Measurements from ENCODE around the gene PCSK2.

PCSK2 gene

GRCh38 chr20:17314264-17314663, 87.4 kb downstream of the PCSK2 start:
- Histone ChIP-seq H3K4me1 (ENCODE audit: control insufficient read depth, insufficient read depth, low read length) (no peaks in the 10 kb centered on the region), H3K9ac (ENCODE audit: low read depth, low read length) (no peak overlapping the region), H3K36me3 (ENCODE audit: control insufficient read depth, insufficient read depth, low read length) (no peaks in the 10 kb centered on the region), H3K9me3 (ENCODE audit: control insufficient read depth, insufficient read depth, low read length) (no peaks in the 10 kb centered on the region), H3K27me3 (ENCODE audit: control insufficient read depth, insufficient read depth, low read length) (no peaks in the 10 kb centered on the region), H3K4me3 (ENCODE audit: low read depth, low read length) (no peak overlapping the region)

GRCh38 chr20:17315407-17316231, 88.8 kb downstream of the PCSK2 start:
- Histone ChIP-seq H3K4me3 (ENCODE audit: low read depth, low read length) (peak overlapping the region; percentile 30), H3K9me3 (ENCODE audit: control insufficient read depth, insufficient read depth, low read length) (no peaks in the 10 kb centered on the region), H3K36me3 (ENCODE audit: control insufficient read depth, insufficient read depth, low read length) (no peaks in the 10 kb centered on the region), H3K9ac (ENCODE audit: low read depth, low read length) (no peak overlapping the region), H3K4me1 (ENCODE audit: control insufficient read depth, insufficient read depth, low read length) (no peaks in the 10 kb centered on the region), H3K27me3 (ENCODE audit: control insufficient read depth, insufficient read depth, low read length) (no peaks in the 10 kb centered on the region)

GRCh38 chr20:17316316-17317038, 89.6 kb downstream of the PCSK2 start:
- Histone ChIP-seq H3K27me3 (ENCODE audit: control insufficient read depth, insufficient read depth, low read length) (no peaks in the 10 kb centered on the region), H3K9me3 (ENCODE audit: control insufficient read depth, insufficient read depth, low read length) (no peaks in the 10 kb centered on the region), H3K9ac (ENCODE audit: low read depth, low read length) (no peak overlapping the region), H3K36me3 (ENCODE audit: control insufficient read depth, insufficient read depth, low read length) (no peaks in the 10 kb centered on the region), H3K4me1 (ENCODE audit: control insufficient read depth, insufficient read depth, low read length) (no peaks in the 10 kb centered on the region), H3K4me3 (ENCODE audit: low read depth, low read length) (no peak overlapping the region)

DNA sequence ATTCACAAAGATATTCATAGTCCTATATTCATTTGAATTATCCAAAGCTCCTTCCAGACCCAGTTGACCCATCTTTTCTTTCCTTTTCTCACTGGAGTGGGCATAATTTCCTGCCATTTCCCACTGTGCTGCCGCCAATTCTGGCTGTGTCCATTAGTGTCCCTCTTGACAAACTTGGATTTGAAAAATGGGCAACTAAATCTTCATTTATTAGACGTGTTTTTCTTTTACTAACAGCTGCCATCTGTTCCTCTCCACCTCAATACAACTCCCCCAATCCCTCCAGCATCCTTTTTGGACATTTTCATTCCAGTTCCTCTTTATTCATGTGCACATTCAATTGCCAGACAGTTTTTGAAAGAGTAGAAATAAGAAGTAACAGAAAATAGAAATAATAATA, 90.5 kb downstream of the PCSK2 start:
- Histone ChIP-seq H3K4me3 (ENCODE audit: low read depth, low read length) (no peak overlapping the region), H3K27me3 (ENCODE audit: control insufficient read depth, insufficient read depth, low read length) (no peaks in the 10 kb centered on the region), H3K4me1 (ENCODE audit: control insufficient read depth, insufficient read depth, low read length) (no peaks in the 10 kb centered on the region), H3K9ac (ENCODE audit: low read depth, low read length) (no peak overlapping the region), H3K36me3 (ENCODE audit: control insufficient read depth, insufficient read depth, low read length) (no peaks in the 10 kb centered on the region), H3K9me3 (ENCODE audit: control insufficient read depth, insufficient read depth, low read length) (no peaks in the 10 kb centered on the region)

- Histone ChIP-seq H3K27me3 (ENCODE audit: control insufficient read depth, insufficient read depth, low read length) (no peaks in the 10 kb centered on the region), H3K4me3 (ENCODE audit: low read depth, low read length) (no peak overlapping the region), H3K9ac (ENCODE audit: low read depth, low read length) (no peak overlapping the region), H3K36me3 (ENCODE audit: control insufficient read depth, insufficient read depth, low read length) (no peaks in the 10 kb centered on the region), H3K4me1 (ENCODE audit: control insufficient read depth, insufficient read depth, low read length) (no peaks in the 10 kb centered on the region), H3K9me3 (ENCODE audit: control insufficient read depth, insufficient read depth, low read length) (no peaks in the 10 kb centered on the region)
Measured at GRCh38 chr20:17320456-17320855, 93.6 kb downstream of the PCSK2 start.

GRCh38 chr20:17326096-17326495, 99.3 kb downstream of the PCSK2 start:
- H3K4me1 ChIP-seq (ENCODE audit: control insufficient read depth, insufficient read depth, low read length), result no peaks in the 10 kb centered on the region
- no peaks in the 10 kb centered on the region for H3K36me3 ChIP-seq (ENCODE audit: control insufficient read depth, insufficient read depth, low read length)
- no peaks in the 10 kb centered on the region for H3K9me3 ChIP-seq (ENCODE audit: control insufficient read depth, insufficient read depth, low read length)
- H3K27me3 ChIP-seq (ENCODE audit: control insufficient read depth, insufficient read depth, low read length), result no peaks in the 10 kb centered on the region
- H3K9ac ChIP-seq (ENCODE audit: low read depth, low read length), result no peak overlapping the region
- no peak overlapping the region for H3K4me3 ChIP-seq (ENCODE audit: low read depth, low read length)

DNA sequence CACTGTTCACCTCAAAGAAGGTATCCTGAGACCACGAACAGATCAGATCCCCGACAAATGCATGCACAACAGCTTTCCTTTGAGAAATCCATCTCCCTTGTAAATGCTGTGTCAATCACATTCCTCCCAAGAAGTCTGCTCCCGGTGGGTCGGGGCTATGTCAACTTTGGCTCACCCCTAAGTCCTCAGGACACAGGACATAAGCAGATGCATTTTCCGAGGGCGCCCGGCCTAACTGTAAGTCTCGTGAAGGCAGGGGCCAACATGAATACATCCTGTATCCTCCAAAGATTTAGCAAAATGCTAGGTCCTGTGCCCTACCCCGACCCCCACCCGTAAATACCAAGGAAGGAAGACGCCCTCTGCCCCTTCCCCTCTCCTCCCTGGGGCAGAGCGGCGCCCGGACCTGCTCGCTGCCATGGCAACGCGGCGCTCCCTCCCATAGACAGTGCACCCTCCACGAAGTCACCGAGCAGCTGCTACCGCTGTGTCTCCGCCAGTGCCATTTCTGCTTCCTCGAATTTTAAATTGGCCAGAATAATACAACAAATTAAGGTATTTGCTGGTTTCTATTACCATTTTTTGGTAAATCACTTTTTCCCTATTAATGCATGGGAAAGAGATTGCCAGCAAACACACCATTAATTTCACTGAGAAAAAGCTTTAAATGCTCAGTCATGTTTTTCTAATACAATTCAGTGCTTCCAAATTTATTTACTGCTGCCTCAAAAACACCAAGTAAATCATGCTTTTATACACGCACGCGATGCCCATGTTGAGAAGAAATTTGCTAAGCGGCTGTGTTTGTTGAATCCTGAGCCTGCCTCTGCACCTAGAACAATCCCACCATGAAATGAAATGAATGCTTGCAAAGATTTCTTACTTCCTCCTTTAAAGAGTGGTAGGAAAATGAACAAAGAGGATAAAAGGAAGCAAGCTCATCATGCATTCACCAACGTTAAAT, 100.6 kb downstream of the PCSK2 start:
- Histone ChIP-seq H3K4me3 (ENCODE audit: low read depth, low read length) (no peak overlapping the region), H3K9me3 (ENCODE audit: control insufficient read depth, insufficient read depth, low read length) (no peaks in the 10 kb centered on the region), H3K27me3 (ENCODE audit: control insufficient read depth, insufficient read depth, low read length) (no peaks in the 10 kb centered on the region), H3K36me3 (ENCODE audit: control insufficient read depth, insufficient read depth, low read length) (no peaks in the 10 kb centered on the region), H3K4me1 (ENCODE audit: control insufficient read depth, insufficient read depth, low read length) (no peaks in the 10 kb centered on the region), H3K9ac (ENCODE audit: low read depth, low read length) (no peak overlapping the region)

- no peaks in the 10 kb centered on the region for H3K9me3 ChIP-seq (ENCODE audit: control insufficient read depth, insufficient read depth, low read length)
- no peak overlapping the region for H3K4me3 ChIP-seq (ENCODE audit: low read depth, low read length)
- peaks cover 2% of the 10 kb centered on the region for H3K4me1 ChIP-seq (ENCODE audit: control insufficient read depth, insufficient read depth, low read length)
- no peaks in the 10 kb centered on the region for H3K27me3 ChIP-seq (ENCODE audit: control insufficient read depth, insufficient read depth, low read length)
- no peaks in the 10 kb centered on the region for H3K36me3 ChIP-seq (ENCODE audit: control insufficient read depth, insufficient read depth, low read length)
- no peak overlapping the region for H3K9ac ChIP-seq (ENCODE audit: low read depth, low read length)
Measured at GRCh38 chr20:17334932-17335331, 108.1 kb downstream of the PCSK2 start.

GRCh38 chr20:17339000-17339399, 112.2 kb downstream of the PCSK2 start:
- Histone ChIP-seq H3K27me3 (ENCODE audit: control insufficient read depth, insufficient read depth, low read length) (no peaks in the 10 kb centered on the region), H3K9ac (ENCODE audit: low read depth, low read length) (no peak overlapping the region), H3K4me1 (ENCODE audit: control insufficient read depth, insufficient read depth, low read length) (peaks cover 4% of the 10 kb centered on the region), H3K9me3 (ENCODE audit: control insufficient read depth, insufficient read depth, low read length) (no peaks in the 10 kb centered on the region), H3K36me3 (ENCODE audit: control insufficient read depth, insufficient read depth, low read length) (no peaks in the 10 kb centered on the region), H3K4me3 (ENCODE audit: low read depth, low read length) (no peak overlapping the region)

DNA sequence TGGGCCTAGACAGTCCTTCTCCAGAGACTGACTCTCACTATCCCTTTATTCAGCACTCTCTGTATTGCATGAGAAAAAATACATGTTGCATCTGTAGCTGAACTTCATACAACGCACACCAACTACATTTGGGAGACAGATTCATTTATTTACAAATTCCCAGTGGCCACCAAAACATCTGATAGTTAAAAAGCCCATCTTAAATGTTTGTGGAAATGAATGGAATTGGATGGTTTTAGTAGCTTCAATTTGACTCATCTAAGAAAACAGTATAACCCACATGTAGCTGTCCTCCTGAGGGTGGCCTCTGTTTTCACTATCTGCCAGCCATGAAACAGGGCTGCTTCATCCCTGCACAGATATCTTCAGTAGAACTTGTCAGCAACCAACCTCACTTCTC, 116.3 kb downstream of the PCSK2 start:
- Histone ChIP-seq H3K27me3 (ENCODE audit: control insufficient read depth, insufficient read depth, low read length) (no peaks in the 10 kb centered on the region), H3K36me3 (ENCODE audit: control insufficient read depth, insufficient read depth, low read length) (no peaks in the 10 kb centered on the region), H3K4me3 (ENCODE audit: low read depth, low read length) (no peak overlapping the region), H3K9me3 (ENCODE audit: control insufficient read depth, insufficient read depth, low read length) (no peaks in the 10 kb centered on the region), H3K9ac (ENCODE audit: low read depth, low read length) (no peak overlapping the region), H3K4me1 (ENCODE audit: control insufficient read depth, insufficient read depth, low read length) (peaks cover 8% of the 10 kb centered on the region)

DNA sequence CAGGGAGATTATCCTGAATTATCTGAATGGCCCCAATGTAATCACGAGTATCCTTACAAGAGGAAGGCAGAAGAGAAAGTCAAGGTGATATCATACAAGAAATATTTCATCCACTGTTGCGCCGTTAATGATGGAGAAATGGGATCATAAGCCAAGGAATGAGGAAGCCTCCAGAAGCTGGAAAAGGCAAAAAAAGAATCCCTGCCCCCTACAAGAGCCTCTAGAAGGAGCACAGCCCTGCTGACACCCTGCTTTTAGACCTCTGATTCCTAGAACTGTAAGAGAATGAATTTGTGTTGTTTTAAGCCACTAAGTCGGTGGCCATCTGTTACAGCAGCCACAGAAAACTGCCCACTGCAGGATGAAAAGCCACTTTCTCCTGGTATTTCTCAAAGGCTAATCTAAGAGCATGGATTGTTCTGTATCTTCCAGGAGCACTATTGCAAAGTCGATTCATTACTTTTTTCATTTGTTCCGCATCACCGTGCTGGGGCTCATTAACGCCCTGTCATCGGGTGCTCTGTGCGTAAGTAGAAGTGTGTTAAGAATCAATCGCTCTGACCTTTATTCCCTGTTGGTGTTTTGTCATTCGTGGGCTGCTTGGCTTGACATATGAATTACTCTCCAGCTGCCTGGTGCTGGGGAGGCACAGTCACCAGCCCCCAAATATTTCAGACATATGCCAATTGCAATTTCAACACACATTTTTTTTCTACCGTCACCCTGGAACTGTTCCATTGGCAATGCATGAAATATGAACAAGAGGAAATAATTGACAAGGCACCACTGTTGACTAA, 117.0 kb downstream of the PCSK2 start:
- no peaks in the 10 kb centered on the region for H3K9me3 ChIP-seq (ENCODE audit: control insufficient read depth, insufficient read depth, low read length)
- no peak overlapping the region for H3K9ac ChIP-seq (ENCODE audit: low read depth, low read length)
- no peaks in the 10 kb centered on the region for H3K36me3 ChIP-seq (ENCODE audit: control insufficient read depth, insufficient read depth, low read length)
- H3K4me3 ChIP-seq (ENCODE audit: low read depth, low read length), result no peak overlapping the region
- H3K4me1 ChIP-seq (ENCODE audit: control insufficient read depth, insufficient read depth, low read length), result peaks cover 8% of the 10 kb centered on the region
- no peaks in the 10 kb centered on the region for H3K27me3 ChIP-seq (ENCODE audit: control insufficient read depth, insufficient read depth, low read length)
